Neural crest cell (in vitro differentiated cells): ENCODE results near the gene AGK. TPM values are rescaled to one million over a fixed set of nuclear protein-coding genes. Genes with fewer than 3 reads are reported as not detected.

Source experiments
- DNase-seq: peaks from one replicate; pipeline ENCODE4 v3.0.0; 2021; ENCODE audit warnings: low read depth, mixed read lengths, low spot score
- H3K27ac Mint-ChIP-seq: one replicate; pipeline ENCODE4 v1.8.0; 2021; ENCODE audit warnings: mild to moderate bottlenecking, mixed read lengths; ENCODE audit not compliant: unreplicated experiment
- H3K27me3 Mint-ChIP-seq: 2 replicates; pipeline ENCODE4 v1.8.0; 2021; ENCODE audit warnings: low read depth, mild to moderate bottlenecking, mixed read lengths
- H3K36me3 Mint-ChIP-seq: 2 replicates; pipeline ENCODE4 v1.8.0; 2021; ENCODE audit warnings: low read depth, mild to moderate bottlenecking, mixed read lengths
- H3K4me1 Mint-ChIP-seq: 2 replicates; pipeline ENCODE4 v1.8.0; 2021; ENCODE audit warnings: mixed read lengths
- H3K4me3 Mint-ChIP-seq: one replicate; pipeline ENCODE4 v1.8.0; 2021; ENCODE audit warnings: mild to moderate bottlenecking, mixed read lengths
- H3K9me3 Mint-ChIP-seq: 2 replicates; pipeline ENCODE4 v1.8.0; 2021; ENCODE audit warnings: mixed read lengths
- CTCF ChIP-seq: fragments of 200-600 bp; sonication (generic); conservative IDR thresholded peaks from 2 replicates; pipeline ENCODE4 v1.5.0; 2021; ENCODE audit warnings: antibody characterized with exemption, mild to moderate bottlenecking
- total RNA-seq: library from RNA; stranded (reverse); gene quantifications from 2 replicates; pipeline ENCODE4 v1.2.1, GENCODE V29; 2021

Gene AGK
- total RNA-seq, 1 donor from 2014 or later = 35.7 TPM

- Mint-ChIP-seq H3K4me1 (peaks cover 19% of the 10 kb centered on the region), H3K9me3 (no peaks in the 10 kb centered on the region), H3K27ac (no peak overlapping the region), H3K4me3 (no peak overlapping the region), H3K27me3 (no peaks in the 10 kb centered on the region), H3K36me3 (peaks cover 11% of the 10 kb centered on the region)
- no peak for DNase-seq
- no peak for TF ChIP-seq CTCF
Observed at GRCh38 chr7:141691961-141692360, 140.8 kb downstream of the AGK start.

- Mint-ChIP-seq H3K36me3 (peaks cover 8% of the 10 kb centered on the region), H3K9me3 (no peaks in the 10 kb centered on the region), H3K4me3 (no peak overlapping the region), H3K27me3 (no peaks in the 10 kb centered on the region), H3K4me1 (peaks cover 14% of the 10 kb centered on the region), H3K27ac (no peak overlapping the region)
- DNase-seq = no peak
- TF ChIP-seq CTCF = no peak
Observed at GRCh38 chr7:141693082-141693481, 141.9 kb downstream of the AGK start.

- peaks cover 6% of the 10 kb centered on the region for H3K27me3 Mint-ChIP-seq
- TF ChIP-seq CTCF = no peak
- H3K4me1 Mint-ChIP-seq = peaks cover 23% of the 10 kb centered on the region
- H3K4me3 Mint-ChIP-seq = no peak overlapping the region
- H3K27ac Mint-ChIP-seq = no peak overlapping the region
- H3K9me3 Mint-ChIP-seq = no peaks in the 10 kb centered on the region
- no peak for DNase-seq
- H3K36me3 Mint-ChIP-seq = no peaks in the 10 kb centered on the region
Observed at GRCh38 chr7:141695803-141696289, 144.6 kb downstream of the AGK start.

GRCh38 chr7:141696348-141696747 is 145.1 kb downstream of the AGK start:
- no peak overlapping the region for H3K27ac Mint-ChIP-seq
- no peaks in the 10 kb centered on the region for H3K36me3 Mint-ChIP-seq
- peaks cover 6% of the 10 kb centered on the region for H3K27me3 Mint-ChIP-seq
- no peak for TF ChIP-seq CTCF
- no peaks in the 10 kb centered on the region for H3K9me3 Mint-ChIP-seq
- DNase-seq = no peak
- no peak overlapping the region for H3K4me3 Mint-ChIP-seq
- H3K4me1 Mint-ChIP-seq = peaks cover 26% of the 10 kb centered on the region

GRCh38 chr7:141697211-141697871 is 146.1 kb downstream of the AGK start:
- peaks cover 6% of the 10 kb centered on the region for H3K27me3 Mint-ChIP-seq
- no peak overlapping the region for H3K4me3 Mint-ChIP-seq
- no peaks in the 10 kb centered on the region for H3K36me3 Mint-ChIP-seq
- H3K9me3 Mint-ChIP-seq = no peaks in the 10 kb centered on the region
- no peak overlapping the region for H3K27ac Mint-ChIP-seq
- H3K4me1 Mint-ChIP-seq = peaks cover 27% of the 10 kb centered on the region
- no peak for TF ChIP-seq CTCF
- DNase-seq = no peak
